COR-L47 (cell line): ENCODE data around the gene MINDY4.

Source experiments
- DNase-seq: peaks from one replicate; lab custom pipeline; 2025; lab: John Stamatoyannopoulos, UW

The MINDY4 gene

DNA sequence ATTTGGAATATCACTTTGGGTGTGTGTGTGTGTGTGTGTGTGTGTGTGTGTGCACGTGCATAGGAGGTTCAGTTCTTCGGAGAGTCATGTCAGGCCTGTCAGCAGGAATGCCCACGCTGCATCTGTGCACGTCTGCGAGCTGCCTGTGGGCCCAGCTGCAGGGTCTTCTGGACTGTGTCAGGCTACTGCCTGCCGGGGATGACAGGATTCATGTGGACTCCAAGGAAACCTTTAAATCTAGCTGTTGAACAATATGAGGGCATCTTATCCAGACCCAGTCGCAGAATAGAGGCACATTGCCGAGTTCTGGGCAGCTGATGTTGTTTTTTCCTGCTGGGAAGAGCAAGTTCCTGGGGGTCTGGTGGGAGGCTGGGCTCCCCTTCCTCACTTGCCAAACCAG lies 159.4 kb downstream of the MINDY4 start:
- no peak for DNase-seq

GRCh38 chr7:30931161-30931928 lies 160.1 kb downstream of the MINDY4 start:
- no peak for DNase-seq

- no peak for DNase-seq
Observed at GRCh38 chr7:30931929-30932540, 160.8 kb downstream of the MINDY4 start.

- DNase-seq, result no peak
Observed at GRCh38 chr7:30932562-30932961, 161.3 kb downstream of the MINDY4 start.

DNA sequence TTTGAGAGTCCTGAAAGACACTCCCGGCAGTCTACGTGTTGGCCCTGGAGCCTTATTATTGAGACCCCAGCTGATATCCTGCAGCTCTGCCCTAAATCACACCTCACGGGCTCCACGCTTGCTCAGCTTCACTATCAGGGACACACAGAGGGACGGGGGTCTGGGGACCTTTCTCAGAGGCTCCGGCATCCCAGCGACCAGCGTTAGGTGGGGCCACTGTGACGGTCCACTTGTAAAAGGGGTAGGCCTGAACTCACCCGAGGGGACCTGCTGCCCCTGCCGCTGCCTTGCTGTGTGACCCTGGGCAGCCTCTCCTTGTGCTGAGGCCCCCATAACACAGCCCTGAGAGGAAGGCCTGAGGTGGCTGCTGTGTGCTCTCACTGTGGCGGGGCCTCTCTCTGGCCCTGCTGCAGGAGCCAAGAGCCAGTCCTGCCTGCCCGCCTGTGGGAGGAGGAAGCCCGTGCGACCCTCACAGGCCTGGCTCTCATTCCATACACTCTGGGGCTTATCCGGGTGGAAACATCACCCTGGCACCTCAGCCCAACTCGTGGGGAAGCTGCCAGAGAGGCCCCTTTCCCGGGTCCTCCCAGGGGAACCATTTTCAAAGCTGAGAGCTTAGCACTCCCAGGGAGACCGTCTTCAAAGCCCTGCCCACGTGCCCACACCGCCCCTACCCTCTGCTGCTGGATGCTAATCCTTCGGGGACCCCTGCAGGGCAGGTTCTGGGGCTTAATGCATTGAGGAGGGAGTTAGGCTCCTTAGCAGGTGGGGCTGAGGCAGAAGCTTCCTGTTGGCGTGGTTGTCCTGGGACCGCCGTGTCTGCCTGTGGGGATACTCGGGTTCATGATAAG lies 162.1 kb downstream of the MINDY4 start:
- DNase-seq, result no peak

GRCh38 chr7:30934225-30934624 lies 163.0 kb downstream of the MINDY4 start:
- DNase-seq, result no peak

- no peak for DNase-seq
Observed at GRCh38 chr7:30934732-30935568, 163.7 kb downstream of the MINDY4 start.

DNA sequence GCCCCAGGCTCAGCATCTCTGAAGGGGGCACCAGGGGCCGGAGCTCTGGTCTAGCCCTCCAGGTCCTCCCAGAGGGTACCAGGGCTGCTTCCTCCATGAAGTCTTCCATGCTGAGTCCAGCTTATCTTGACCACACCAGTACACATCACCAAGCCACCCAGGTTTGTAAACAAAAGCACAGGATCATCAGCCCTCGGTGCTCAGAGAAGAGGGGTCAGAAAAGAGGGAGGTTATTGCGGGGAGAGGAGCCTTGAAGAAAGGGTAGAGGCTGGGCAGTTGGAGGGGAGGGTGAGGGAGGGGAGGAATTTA lies 164.3 kb downstream of the MINDY4 start:
- DNase-seq, result no peak

DNA sequence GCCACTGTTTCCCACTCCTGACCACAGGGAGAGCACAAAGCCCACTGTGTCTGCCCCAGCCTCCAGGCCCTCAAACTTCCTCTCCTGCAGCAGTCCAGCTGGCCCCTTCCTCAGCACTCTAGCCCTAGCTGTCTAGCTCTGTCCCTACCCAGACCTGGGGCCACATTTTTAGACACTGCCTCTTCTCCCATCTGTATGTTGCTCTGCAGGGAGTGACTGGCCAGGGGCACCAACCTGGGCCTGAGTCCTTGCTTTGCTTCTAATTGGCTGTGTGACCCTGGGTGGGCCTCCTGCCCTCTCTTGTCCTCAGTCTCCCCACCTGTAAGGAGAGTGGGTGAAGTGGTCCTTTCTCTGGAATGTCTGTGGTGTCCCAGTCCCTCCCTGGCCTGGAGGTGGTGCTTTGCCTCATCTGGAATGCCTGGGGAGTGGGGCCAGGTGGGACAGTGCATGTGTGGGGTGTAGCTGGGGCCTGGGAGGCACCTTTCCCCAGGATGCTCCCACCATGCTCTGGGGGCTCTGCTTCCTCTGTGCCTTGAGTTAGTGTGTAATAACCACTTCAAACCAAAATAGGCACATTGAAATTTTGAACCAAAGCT lies 165.5 kb downstream of the MINDY4 start:
- no peak for DNase-seq

- DNase-seq, result no peak
Observed at GRCh38 chr7:30937416-30937815, 166.2 kb downstream of the MINDY4 start.

- peak; percentile 57 for DNase-seq
Observed at GRCh38 chr7:30938435-30939316, 167.5 kb downstream of the MINDY4 start.

- DNase-seq, result no peak
Observed at GRCh38 chr7:30941582-30942323, 170.5 kb downstream of the MINDY4 start.
